NB4 (cell line): ENCODE data around the gene MUC6.

Experiments used
- POLR2A ChIP-seq: IDR thresholded peaks from 2 replicates; pipeline ENCODE4 v1.6.1; 2011; ENCODE audit warnings: mild to moderate bottlenecking; ENCODE audit not compliant: insufficient read length; ENCODE audit errors: extremely low read depth
- TF ChIP-seq, protein P1 (sequence below): IDR thresholded peaks from one replicate; pipeline ENCODE4 v1.5.1; 2012; ENCODE audit warnings: low read depth, low read length
- TF ChIP-seq, protein P2 (sequence below): IDR thresholded peaks from 2 replicates; pipeline ENCODE4 v1.6.1; 2011; ENCODE audit warnings: low read depth, low read length

DNA sequence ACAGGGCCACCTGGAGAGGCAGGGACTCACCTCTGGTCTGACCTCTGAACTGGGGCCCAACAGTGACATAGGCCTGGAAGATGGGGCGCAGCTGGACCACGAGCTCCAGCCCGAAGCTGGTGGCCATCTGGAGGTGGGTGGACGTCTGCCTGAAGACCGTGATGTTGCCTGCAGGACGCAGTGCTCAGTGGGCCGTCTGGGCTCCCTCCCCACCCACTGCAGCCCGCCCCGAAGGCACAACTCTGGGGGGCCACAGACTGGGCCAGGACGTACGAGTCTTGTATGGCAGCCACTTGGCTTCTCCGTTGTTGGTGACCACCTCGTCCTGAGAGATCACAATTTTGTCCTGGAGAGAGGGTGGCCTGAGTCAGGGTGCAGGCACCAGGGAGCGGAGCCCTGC lies 7.9 kb downstream of the MUC6 start:
- TF ChIP-seq, protein P1, sequence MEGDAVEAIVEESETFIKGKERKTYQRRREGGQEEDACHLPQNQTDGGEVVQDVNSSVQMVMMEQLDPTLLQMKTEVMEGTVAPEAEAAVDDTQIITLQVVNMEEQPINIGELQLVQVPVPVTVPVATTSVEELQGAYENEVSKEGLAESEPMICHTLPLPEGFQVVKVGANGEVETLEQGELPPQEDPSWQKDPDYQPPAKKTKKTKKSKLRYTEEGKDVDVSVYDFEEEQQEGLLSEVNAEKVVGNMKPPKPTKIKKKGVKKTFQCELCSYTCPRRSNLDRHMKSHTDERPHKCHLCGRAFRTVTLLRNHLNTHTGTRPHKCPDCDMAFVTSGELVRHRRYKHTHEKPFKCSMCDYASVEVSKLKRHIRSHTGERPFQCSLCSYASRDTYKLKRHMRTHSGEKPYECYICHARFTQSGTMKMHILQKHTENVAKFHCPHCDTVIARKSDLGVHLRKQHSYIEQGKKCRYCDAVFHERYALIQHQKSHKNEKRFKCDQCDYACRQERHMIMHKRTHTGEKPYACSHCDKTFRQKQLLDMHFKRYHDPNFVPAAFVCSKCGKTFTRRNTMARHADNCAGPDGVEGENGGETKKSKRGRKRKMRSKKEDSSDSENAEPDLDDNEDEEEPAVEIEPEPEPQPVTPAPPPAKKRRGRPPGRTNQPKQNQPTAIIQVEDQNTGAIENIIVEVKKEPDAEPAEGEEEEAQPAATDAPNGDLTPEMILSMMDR = no peak
- no peak for TF ChIP-seq POLR2A
- TF ChIP-seq, protein P2, sequence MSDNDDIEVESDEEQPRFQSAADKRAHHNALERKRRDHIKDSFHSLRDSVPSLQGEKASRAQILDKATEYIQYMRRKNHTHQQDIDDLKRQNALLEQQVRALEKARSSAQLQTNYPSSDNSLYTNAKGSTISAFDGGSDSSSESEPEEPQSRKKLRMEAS = no peak
